SK-N-SH treated with all-trans-retinoic acid at 6 μM for 48 hours (cell line): ENCODE results near the gene FRMD4B.

Source experiments
- ATAC-seq: fragments of 200-7000 bp; cut with Tn5 transposase; 3 replicates; pipeline ENCODE4 v1.9.1; 2020; ENCODE audit warnings: mild to moderate bottlenecking, moderate library complexity
- ARNTL ChIP-seq: fragments of 450-650 bp; formaldehyde crosslinking; IDR thresholded peaks from 2 replicates; pipeline ENCODE4 v1.5.0; 2020; ENCODE audit warnings: low read depth, mild to moderate bottlenecking, moderate library complexity, borderline replicate concordance
- BACH2 ChIP-seq: fragments of 250-450 bp; sonication (Bioruptor Pico); IDR thresholded peaks from 2 replicates; pipeline ENCODE4 v1.9.0; 2021; ENCODE audit warnings: mild to moderate bottlenecking, borderline replicate concordance
- CREB5 ChIP-seq: fragments of 250-450 bp; sonication (Bioruptor Pico); IDR thresholded peaks from 2 replicates; pipeline ENCODE4 v1.5.1; 2020; ENCODE audit warnings: low read depth, mild to moderate bottlenecking, moderate library complexity
- CSDC2 ChIP-seq: fragments of 250-450 bp; sonication (Bioruptor Pico); IDR thresholded peaks from 2 replicates; pipeline ENCODE4 v1.5.0; 2020; ENCODE audit warnings: mild to moderate bottlenecking, moderate library complexity
- ESRRG ChIP-seq: fragments of 250-450 bp; sonication (Bioruptor Pico); IDR thresholded peaks from 2 replicates; pipeline ENCODE4 v1.6.1; 2021; ENCODE audit warnings: mild to moderate bottlenecking
- GLIS3 ChIP-seq: fragments of 250-450 bp; sonication (Bioruptor Pico); IDR thresholded peaks from 2 replicates; pipeline ENCODE4 v1.5.0; 2020; ENCODE audit warnings: mild to moderate bottlenecking, moderate library complexity
- OSR1 ChIP-seq: fragments of 250-450 bp; sonication (Bioruptor Pico); IDR thresholded peaks from 2 replicates; pipeline ENCODE4 v1.8.0; 2022; ENCODE audit warnings: moderate library complexity, mild to moderate bottlenecking, inconsistent platforms
- PATZ1 ChIP-seq: fragments of 250-450 bp; sonication (Bioruptor Pico); IDR thresholded peaks from 2 replicates; pipeline ENCODE4 v1.8.0; 2020; ENCODE audit warnings: mild to moderate bottlenecking, moderate library complexity, borderline replicate concordance
- POU6F1 ChIP-seq: fragments of 250-450 bp; sonication (Bioruptor Pico); IDR thresholded peaks from 2 replicates; pipeline ENCODE4 v1.8.0; 2021; ENCODE audit warnings: low read depth, mild to moderate bottlenecking, moderate library complexity, borderline replicate concordance
- RARB ChIP-seq: fragments of 250-450 bp; sonication (Bioruptor Pico); IDR thresholded peaks from 2 replicates; pipeline ENCODE4 v1.8.0; 2021; ENCODE audit warnings: mild to moderate bottlenecking, moderate library complexity
- SNAI2 ChIP-seq: fragments of 250-450 bp; sonication (Bioruptor Pico); IDR thresholded peaks from 2 replicates; pipeline ENCODE4 v1.5.0; 2020; ENCODE audit warnings: mild to moderate bottlenecking, moderate library complexity
- TOX ChIP-seq: fragments of 250-450 bp; sonication (Bioruptor Pico); IDR thresholded peaks from 2 replicates; pipeline ENCODE4 v1.8.0; 2021; ENCODE audit warnings: mild to moderate bottlenecking, moderate library complexity, borderline replicate concordance
- TSHZ2 ChIP-seq: fragments of 250-450 bp; sonication (Bioruptor Pico); IDR thresholded peaks from 2 replicates; pipeline ENCODE4 v1.5.0; 2020; ENCODE audit warnings: mild to moderate bottlenecking, moderate library complexity
- ZFP3 ChIP-seq: fragments of 250-450 bp; sonication (Bioruptor Pico); IDR thresholded peaks from 2 replicates; pipeline ENCODE4 v1.5.0; 2020; ENCODE audit warnings: mild to moderate bottlenecking, moderate library complexity
- ZFP30 ChIP-seq: fragments of 450-650 bp; formaldehyde crosslinking; IDR thresholded peaks from 2 replicates; pipeline ENCODE4 v1.5.0; 2022; ENCODE audit warnings: mild to moderate bottlenecking, moderate library complexity
- ZNF8 ChIP-seq: fragments of 450-650 bp; formaldehyde crosslinking; IDR thresholded peaks from 2 replicates; pipeline ENCODE4 v1.5.0; 2020; ENCODE audit warnings: mild to moderate bottlenecking, moderate library complexity

The FRMD4B gene

GRCh38 chr3:69326855-69327300 lies 59.0 kb downstream of the FRMD4B start:
- no peak for ATAC-seq

GRCh38 chr3:69325151-69325550 lies 60.7 kb downstream of the FRMD4B start:
- TF ChIP-seq CREB5 (CRISPR knock-in tag): no peak
- no peak for TF ChIP-seq ESRRG (CRISPR knock-in tag)
- no peak for TF ChIP-seq ZFP3 (CRISPR knock-in tag)
- no peak for TF ChIP-seq SNAI2 (CRISPR knock-in tag)
- no peak for TF ChIP-seq RARB
- no peak for TF ChIP-seq POU6F1 (CRISPR knock-in tag)
- no peak for TF ChIP-seq ARNTL
- no peak for TF ChIP-seq ZFP30
- no peak for TF ChIP-seq GLIS3
- no peak for TF ChIP-seq PATZ1 (CRISPR knock-in tag)
- TF ChIP-seq BACH2 (CRISPR knock-in tag): no peak
- TF ChIP-seq ZNF8: no peak
- TF ChIP-seq TSHZ2: no peak
- TF ChIP-seq OSR1: no peak
- no peak for ATAC-seq

More at GRCh38 chr3:69326855-69327300, 59.0 kb downstream of the FRMD4B start:
- TF ChIP-seq CSDC2: no peak
- no peak for TF ChIP-seq ESRRG (CRISPR knock-in tag)
- no peak for TF ChIP-seq ZNF8

GRCh38 chr3:69324362-69325025 lies 61.4 kb downstream of the FRMD4B start:
- peak; percentile 84 for ATAC-seq
- no peak for TF ChIP-seq TOX (CRISPR knock-in tag)
- TF ChIP-seq POU6F1 (CRISPR knock-in tag): no peak
- no peak for TF ChIP-seq ZFP3 (CRISPR knock-in tag)
- TF ChIP-seq TSHZ2: no peak
